DND-41 (cell line): ENCODE measurements around the gene STK32B.

Experiments used
- ATAC-seq: fragments of 200-7000 bp; cut with Tn5 transposase; 3 replicates; pipeline ENCODE4 v1.9.1; 2021; ENCODE audit warnings: low read depth; ENCODE audit not compliant: insufficient read depth
- DNase-seq: peaks from one replicate; pipeline ENCODE4 v3.0.0-alpha.2; 2020
- H2AFZ ChIP-seq: 2 replicates; pipeline ENCODE4 v1.6.0; 2012; ENCODE audit warnings: low read depth, low read length
- H3K27ac ChIP-seq: 2 replicates; pipeline ENCODE4 v1.5.1; 2012; ENCODE audit warnings: low read length, inconsistent platforms
- H3K27me3 ChIP-seq: fragments of 200-600 bp; sonication (generic); 2 replicates; pipeline ENCODE4 v1.6.0; 2012; ENCODE audit warnings: low read length, mild to moderate bottlenecking, inconsistent platforms; ENCODE audit not compliant: insufficient read depth, poor library complexity
- H3K36me3 ChIP-seq: 2 replicates; pipeline ENCODE4 v1.5.1; 2012; ENCODE audit warnings: low read length, inconsistent platforms; ENCODE audit not compliant: insufficient read depth
- H3K4me1 ChIP-seq: 2 replicates; pipeline ENCODE4 v1.5.1; 2012; ENCODE audit warnings: mild to moderate bottlenecking, low read length; ENCODE audit not compliant: insufficient read depth
- H3K4me2 ChIP-seq: 2 replicates; pipeline ENCODE4 v1.6.0; 2012; ENCODE audit warnings: mild to moderate bottlenecking, moderate library complexity, low read length, inconsistent platforms; ENCODE audit not compliant: insufficient read depth
- H3K4me3 ChIP-seq, 2 experiments: fragments of 200-600 bp in 1 of 2; shearing (Covaris generic) in 1 of 2; 2 replicates each; pipeline ENCODE4 v1.5.1; 2012 to 2016; ENCODE audit warnings: inconsistent platforms in 2 of 2, low read length in 2 of 2, mild to moderate bottlenecking in 2 of 2, low read depth in 1 of 2, moderate library complexity in 1 of 2
- H3K79me2 ChIP-seq: 2 replicates; pipeline ENCODE4 v1.6.0; 2012; ENCODE audit warnings: low read length, inconsistent platforms; ENCODE audit not compliant: insufficient read depth
- H3K9ac ChIP-seq: 2 replicates; pipeline ENCODE4 v1.6.0; 2012; ENCODE audit warnings: low read depth, mild to moderate bottlenecking, inconsistent platforms, low read length, moderate library complexity
- H3K9me3 ChIP-seq: 2 replicates; pipeline ENCODE4 v1.5.1; 2012; ENCODE audit warnings: low read length, moderate library complexity, mild to moderate bottlenecking, inconsistent platforms; ENCODE audit not compliant: insufficient read depth, severe bottlenecking
- H4K20me1 ChIP-seq: 2 replicates; pipeline ENCODE4 v1.6.0; 2012; ENCODE audit warnings: low read length; ENCODE audit not compliant: insufficient read depth
- EZH2 ChIP-seq: IDR thresholded peaks from 3 replicates; pipeline ENCODE4 v1.6.1; 2012; ENCODE audit warnings: borderline replicate concordance, low read depth, mild to moderate bottlenecking, moderate library complexity, low read length, inconsistent platforms; ENCODE audit not compliant: severe bottlenecking
- TF ChIP-seq, protein P1 (sequence below): IDR thresholded peaks from 2 replicates; pipeline ENCODE4 v1.5.1; 2012; ENCODE audit warnings: borderline replicate concordance, low read length, moderate library complexity, mild to moderate bottlenecking; ENCODE audit not compliant: poor library complexity, severe bottlenecking; ENCODE audit errors: extremely low read depth

Gene STK32B

DNA sequence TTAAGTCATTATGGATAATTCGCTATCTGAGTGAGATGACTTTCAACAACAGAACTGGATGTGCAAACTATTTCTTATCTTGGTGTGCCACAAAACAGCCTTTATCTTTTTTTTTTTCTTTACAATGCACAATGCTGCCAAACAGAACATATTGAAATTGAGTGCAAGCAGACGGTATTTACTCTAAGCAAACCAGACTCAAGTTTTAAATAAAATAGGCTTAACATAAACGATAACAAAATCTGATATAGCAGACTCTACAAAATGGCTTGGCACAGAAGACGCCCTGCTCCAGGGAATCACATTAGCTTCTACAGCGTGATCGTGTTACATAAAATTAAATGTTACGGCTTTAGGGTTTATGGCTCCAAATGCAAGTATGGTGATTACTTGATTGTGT is 9.6 kb upstream of the STK32B start:
- H3K4me1 ChIP-seq = peaks cover 33% of the 10 kb centered on the region

DNA sequence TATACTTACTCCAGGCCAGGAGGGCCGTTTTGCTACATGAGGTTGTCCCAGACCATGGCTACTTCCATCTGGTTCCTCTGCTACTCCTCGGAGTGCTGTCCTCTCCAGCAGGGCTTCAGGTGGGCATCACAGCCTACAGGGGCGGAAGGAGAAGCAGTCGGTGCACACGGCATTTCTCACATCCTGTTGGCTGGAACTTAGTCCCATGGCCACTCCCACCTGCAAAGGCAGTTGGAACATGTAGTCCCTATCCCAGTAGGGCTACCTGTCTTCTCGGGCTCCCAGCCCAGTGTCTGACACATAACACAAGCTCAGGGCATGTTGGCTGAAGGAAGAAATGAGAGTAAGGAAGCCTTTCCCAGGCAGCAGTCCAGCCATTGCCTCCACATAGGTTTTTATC is 7.7 kb upstream of the STK32B start:
- Histone ChIP-seq H4K20me1 (no peaks in the 10 kb centered on the region), H3K9ac (no peak overlapping the region), H3K79me2 (no peaks in the 10 kb centered on the region), H3K4me3 (no peak overlapping the region), H3K27me3 (no peaks in the 10 kb centered on the region), H3K4me2 (no peak overlapping the region), H3K27ac (peak overlapping the region; percentile 76), H3K9me3 (no peaks in the 10 kb centered on the region), H3K4me1 (peaks cover 27% of the 10 kb centered on the region), H2AFZ (no peak overlapping the region), H3K36me3 (no peaks in the 10 kb centered on the region)
- DNase-seq (no peak), ATAC-seq (no peak)
- TF ChIP-seq EZH2 = no peak
- TF ChIP-seq, protein P1, sequence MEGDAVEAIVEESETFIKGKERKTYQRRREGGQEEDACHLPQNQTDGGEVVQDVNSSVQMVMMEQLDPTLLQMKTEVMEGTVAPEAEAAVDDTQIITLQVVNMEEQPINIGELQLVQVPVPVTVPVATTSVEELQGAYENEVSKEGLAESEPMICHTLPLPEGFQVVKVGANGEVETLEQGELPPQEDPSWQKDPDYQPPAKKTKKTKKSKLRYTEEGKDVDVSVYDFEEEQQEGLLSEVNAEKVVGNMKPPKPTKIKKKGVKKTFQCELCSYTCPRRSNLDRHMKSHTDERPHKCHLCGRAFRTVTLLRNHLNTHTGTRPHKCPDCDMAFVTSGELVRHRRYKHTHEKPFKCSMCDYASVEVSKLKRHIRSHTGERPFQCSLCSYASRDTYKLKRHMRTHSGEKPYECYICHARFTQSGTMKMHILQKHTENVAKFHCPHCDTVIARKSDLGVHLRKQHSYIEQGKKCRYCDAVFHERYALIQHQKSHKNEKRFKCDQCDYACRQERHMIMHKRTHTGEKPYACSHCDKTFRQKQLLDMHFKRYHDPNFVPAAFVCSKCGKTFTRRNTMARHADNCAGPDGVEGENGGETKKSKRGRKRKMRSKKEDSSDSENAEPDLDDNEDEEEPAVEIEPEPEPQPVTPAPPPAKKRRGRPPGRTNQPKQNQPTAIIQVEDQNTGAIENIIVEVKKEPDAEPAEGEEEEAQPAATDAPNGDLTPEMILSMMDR = no peak

More for the DNA sequence above, 9.6 kb upstream of the STK32B start:
- H2AFZ ChIP-seq = no peak overlapping the region
- no peak for TF ChIP-seq EZH2
- TF ChIP-seq, protein P1 = no peak
- no peaks in the 10 kb centered on the region for H3K79me2 ChIP-seq
- H3K36me3 ChIP-seq = no peaks in the 10 kb centered on the region
- ATAC-seq (no peak), DNase-seq (no peak)
- H3K4me3 ChIP-seq = no peak overlapping the region
- no peak overlapping the region for H3K4me2 ChIP-seq
- no peak overlapping the region for H3K27ac ChIP-seq
- H4K20me1 ChIP-seq = no peaks in the 10 kb centered on the region
- H3K9me3 ChIP-seq = no peaks in the 10 kb centered on the region
- H3K9ac ChIP-seq = no peak overlapping the region
- no peaks in the 10 kb centered on the region for H3K27me3 ChIP-seq

DNA sequence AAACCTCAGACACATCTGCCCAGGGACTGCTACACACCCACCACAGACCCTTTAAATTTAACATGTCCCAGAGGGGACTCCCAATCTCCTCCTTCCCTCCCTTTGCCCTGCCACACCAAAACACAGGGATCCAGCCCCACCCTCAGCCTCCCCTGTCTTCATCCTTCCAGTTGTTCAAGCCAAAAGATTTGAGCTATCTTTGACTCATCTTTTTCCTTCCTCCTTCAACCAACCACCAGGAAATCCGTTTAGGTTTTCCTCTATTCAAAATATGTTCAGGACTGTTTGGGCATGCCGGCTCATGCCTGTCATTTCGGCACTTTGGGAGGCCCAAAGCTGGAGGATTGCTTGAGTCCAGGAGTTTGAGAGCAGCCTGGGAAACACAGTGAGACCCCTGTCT is 6.9 kb upstream of the STK32B start:
- H3K9me3 ChIP-seq = no peaks in the 10 kb centered on the region
- H4K20me1 ChIP-seq = no peaks in the 10 kb centered on the region
- TF ChIP-seq, protein P1 = no peak
- TF ChIP-seq EZH2 = no peak
- no peak overlapping the region for H3K4me3 ChIP-seq
- peak overlapping the region; percentile 40 for H3K4me2 ChIP-seq
- H3K79me2 ChIP-seq = no peaks in the 10 kb centered on the region
- H3K36me3 ChIP-seq = no peaks in the 10 kb centered on the region
- H3K27me3 ChIP-seq = no peaks in the 10 kb centered on the region
- peak overlapping the region; percentile 76 for H3K27ac ChIP-seq
- peak overlapping the region; percentile 11; the same call in 1 of the 2 replicates for H2AFZ ChIP-seq
- ATAC-seq (no peak), DNase-seq (no peak)
- H3K9ac ChIP-seq = peak overlapping the region; percentile 28
- peaks cover 27% of the 10 kb centered on the region for H3K4me1 ChIP-seq

DNA sequence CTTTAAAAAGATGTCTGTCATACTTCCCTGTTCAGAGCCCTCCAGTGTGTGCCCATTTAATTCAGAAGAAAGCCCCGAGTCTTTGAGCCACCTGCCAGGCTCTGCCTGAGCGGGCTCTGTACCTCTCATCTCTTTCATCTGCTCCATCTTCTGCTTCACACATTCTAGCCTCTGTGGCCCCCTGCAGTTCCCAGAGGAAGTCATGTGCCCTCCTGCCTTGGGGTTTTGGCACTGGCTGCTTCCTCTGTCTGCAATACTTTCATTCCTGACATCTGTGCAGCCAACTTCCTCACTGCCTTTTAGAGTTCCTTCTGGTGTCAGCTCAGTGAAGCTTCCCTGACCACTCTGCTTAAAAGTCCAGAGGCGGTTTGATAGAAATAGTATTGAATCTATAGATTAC is 6.2 kb upstream of the STK32B start:
- peak overlapping the region; percentile 11; the same call in 1 of the 2 replicates for H2AFZ ChIP-seq
- H3K27ac ChIP-seq = peak overlapping the region; percentile 76
- H3K36me3 ChIP-seq = no peaks in the 10 kb centered on the region
- peak overlapping the region; percentile 28 for H3K9ac ChIP-seq
- ATAC-seq = peak; percentile 97
- no peaks in the 10 kb centered on the region for H3K79me2 ChIP-seq
- H4K20me1 ChIP-seq = no peaks in the 10 kb centered on the region
- peak; percentile 78 for DNase-seq
- peaks cover 30% of the 10 kb centered on the region for H3K4me1 ChIP-seq
- peak overlapping the region; percentile 40 for H3K4me2 ChIP-seq
- H3K27me3 ChIP-seq = no peaks in the 10 kb centered on the region
- peak overlapping the region in 1 of 2 experiments; percentile 28; a peak in 2 of 4 replicates for H3K4me3 ChIP-seq
- H3K9me3 ChIP-seq = no peaks in the 10 kb centered on the region
- TF ChIP-seq, protein P1 = peak; percentile 56
- TF ChIP-seq EZH2 = no peak
